T-helper 9 cell (primary cell): ENCODE data around the gene SLC39A1.
"Not testable (repeated sequence)": the region's sequence is repeated elsewhere in the genome, so short reads cannot be mapped to it uniquely, and the experiment has no call there.

Experiments
- DNase-seq: peaks from one replicate; pipeline ENCODE4 v3.0.0-alpha.2; 2020

The SLC39A1 gene

GRCh38 chr1:153928791-153929341 lies 34.5 kb downstream of the SLC39A1 start:
- no peak for DNase-seq

- no peak for DNase-seq
These were observed 35.1 kb downstream of the SLC39A1 start for GRCh38 chr1:153928245-153928644.

- DNase-seq: no peak
These were observed 36.9 kb downstream of the SLC39A1 start for GRCh38 chr1:153926405-153926804.

- DNase-seq: peak; percentile 95
These were observed 40.1 kb downstream of the SLC39A1 start, which contains the start of gene GATAD2B for GRCh38 chr1:153922972-153923925. TSS of gene GATAD2B (minus strand) at chr1:153922972. CDS start at chr1:153828347, 94,625 bp downstream.

GRCh38 chr1:153922076-153922971 lies 41.0 kb downstream of the SLC39A1 start:
- peak; percentile 44 for DNase-seq

GRCh38 chr1:153921803-153922075 lies 41.6 kb downstream of the SLC39A1 start:
- DNase-seq: no peak

GRCh38 chr1:153921080-153921802 lies 42.1 kb downstream of the SLC39A1 start:
- no peak for DNase-seq

- DNase-seq: no peak
These were observed 43.2 kb downstream of the SLC39A1 start for GRCh38 chr1:153919876-153920852.

GRCh38 chr1:153916297-153916696 lies 47.0 kb downstream of the SLC39A1 start:
- no peak for DNase-seq

GRCh38 chr1:153912349-153912748 lies 51.0 kb downstream of the SLC39A1 start:
- DNase-seq: no peak

GRCh38 chr1:153910560-153910959 lies 52.8 kb downstream of the SLC39A1 start:
- DNase-seq: not testable (repeated sequence)
